Fibroblast of pulmonary artery (primary cell): ENCODE results near the gene LRP2.

Source experiments
- DNase-seq: peaks from one replicate; pipeline ENCODE4 v3.0.0-alpha.2; 2010; ENCODE audit warnings: low read depth
- H3K4me3 ChIP-seq: replicated peaks from 2 replicates; pipeline ENCODE4 v1.5.1; 2011; ENCODE audit warnings: low read depth, mild to moderate bottlenecking, control low read depth, low read length, moderate library complexity
- TF ChIP-seq, protein P1 (sequence below): IDR thresholded peaks from 2 replicates; pipeline ENCODE4 v1.5.1; 2011; ENCODE audit warnings: mild to moderate bottlenecking, control low read depth, low read length, inconsistent platforms; ENCODE audit errors: missing control alignments

The LRP2 gene

GRCh38 chr2:169240405-169240804, 121.9 kb downstream of the LRP2 start:
- DNase-seq = no peak
- no peak overlapping the region for H3K4me3 ChIP-seq
- TF ChIP-seq, protein P1, sequence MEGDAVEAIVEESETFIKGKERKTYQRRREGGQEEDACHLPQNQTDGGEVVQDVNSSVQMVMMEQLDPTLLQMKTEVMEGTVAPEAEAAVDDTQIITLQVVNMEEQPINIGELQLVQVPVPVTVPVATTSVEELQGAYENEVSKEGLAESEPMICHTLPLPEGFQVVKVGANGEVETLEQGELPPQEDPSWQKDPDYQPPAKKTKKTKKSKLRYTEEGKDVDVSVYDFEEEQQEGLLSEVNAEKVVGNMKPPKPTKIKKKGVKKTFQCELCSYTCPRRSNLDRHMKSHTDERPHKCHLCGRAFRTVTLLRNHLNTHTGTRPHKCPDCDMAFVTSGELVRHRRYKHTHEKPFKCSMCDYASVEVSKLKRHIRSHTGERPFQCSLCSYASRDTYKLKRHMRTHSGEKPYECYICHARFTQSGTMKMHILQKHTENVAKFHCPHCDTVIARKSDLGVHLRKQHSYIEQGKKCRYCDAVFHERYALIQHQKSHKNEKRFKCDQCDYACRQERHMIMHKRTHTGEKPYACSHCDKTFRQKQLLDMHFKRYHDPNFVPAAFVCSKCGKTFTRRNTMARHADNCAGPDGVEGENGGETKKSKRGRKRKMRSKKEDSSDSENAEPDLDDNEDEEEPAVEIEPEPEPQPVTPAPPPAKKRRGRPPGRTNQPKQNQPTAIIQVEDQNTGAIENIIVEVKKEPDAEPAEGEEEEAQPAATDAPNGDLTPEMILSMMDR = no peak

DNA sequence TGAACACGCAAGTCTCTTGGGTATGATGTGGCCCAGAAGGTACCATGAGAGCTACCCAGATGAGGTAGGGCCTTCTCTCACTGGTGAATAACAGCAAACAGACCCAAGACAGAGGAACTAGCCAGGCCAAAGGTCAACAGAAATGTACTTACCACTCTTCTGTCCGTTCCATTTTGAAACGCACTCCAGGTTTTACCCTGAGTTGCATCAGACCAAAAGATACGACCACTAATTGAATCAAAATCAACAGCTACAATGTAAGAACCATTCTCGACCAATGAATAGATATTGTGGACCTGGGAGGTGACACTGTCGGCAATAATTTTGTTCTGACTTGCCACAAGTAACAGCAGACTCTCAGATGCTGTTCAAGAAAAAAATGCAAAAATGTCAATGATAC, 124.4 kb downstream of the LRP2 start:
- DNase-seq = no peak
- TF ChIP-seq, protein P1 = no peak
- no peak overlapping the region for H3K4me3 ChIP-seq

DNA sequence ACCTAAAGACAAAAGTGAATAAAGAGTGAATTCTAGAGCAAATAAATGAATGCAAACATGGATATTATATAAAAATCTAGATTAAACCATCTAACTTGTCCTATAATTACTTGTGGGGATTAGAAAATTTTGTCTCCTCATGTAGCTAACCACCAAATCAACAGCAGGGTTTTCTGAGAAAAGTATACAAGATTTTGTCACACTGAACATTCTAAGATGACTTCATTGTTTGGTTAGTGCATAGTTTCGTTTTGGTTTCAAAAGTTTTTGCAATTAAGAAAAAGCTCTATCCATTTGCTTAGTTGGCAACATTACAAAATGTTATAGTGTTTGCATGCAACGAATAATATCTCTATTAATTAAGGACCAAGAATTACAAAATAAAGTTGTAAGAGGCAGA, 125.0 kb downstream of the LRP2 start:
- TF ChIP-seq, protein P1 = no peak
- DNase-seq = no peak

GRCh38 chr2:169232551-169233154, 129.7 kb downstream of the LRP2 start:
- H3K4me3 ChIP-seq = no peak overlapping the region
- DNase-seq = no peak
- TF ChIP-seq, protein P1 = no peak

More for the DNA sequence above, 125.0 kb downstream of the LRP2 start:
- H3K4me3 ChIP-seq = no peak overlapping the region

GRCh38 chr2:169230204-169230603, 132.1 kb downstream of the LRP2 start:
- TF ChIP-seq, protein P1 = no peak
- H3K4me3 ChIP-seq = no peak overlapping the region
- DNase-seq = no peak

- no peak overlapping the region for H3K4me3 ChIP-seq
- TF ChIP-seq, protein P1 = no peak
- no peak for DNase-seq
Measured at GRCh38 chr2:169229590-169229989, 132.7 kb downstream of the LRP2 start.

DNA sequence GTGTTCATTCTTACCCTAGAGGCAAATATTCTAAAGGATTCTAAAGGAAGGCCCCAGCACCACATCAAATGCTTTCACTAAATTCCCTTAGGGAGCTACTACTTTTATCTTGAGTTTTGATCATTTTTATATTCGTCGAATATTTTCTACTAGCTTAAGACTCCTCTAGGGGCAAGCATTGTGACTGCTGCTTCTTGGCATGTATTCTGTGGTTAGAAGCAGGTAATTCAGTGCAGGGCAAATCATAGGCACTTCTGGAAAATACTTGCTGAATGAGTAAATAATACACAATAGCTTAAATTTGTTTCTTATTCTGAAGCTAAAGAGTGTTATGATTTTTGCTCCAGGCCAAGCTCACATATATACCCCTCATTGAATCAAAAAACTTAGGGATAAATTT, 136.4 kb downstream of the LRP2 start:
- no peak for DNase-seq
- TF ChIP-seq, protein P1 = no peak
- H3K4me3 ChIP-seq = no peak overlapping the region
